GM21576 (cell line): Measurements from ENCODE around the gene OR10A6.

Source experiments
- ATAC-seq: cut with Tn5 transposase; IDR thresholded peaks from one replicate; pipeline ENCODE4 v1.9.1; 2021; ENCODE audit warnings: mild to moderate bottlenecking, moderate library complexity; ENCODE audit not compliant: unreplicated experiment

OR10A6 gene

GRCh38 chr11:7882860-7883259, 48.2 kb downstream of the OR10A6 start:
- ATAC-seq: no peak
